Measurements from ENCODE around the gene MAIP1. TPM values are rescaled to one million over a fixed set of nuclear protein-coding genes. Genes with fewer than 3 reads are reported as not detected.

MAIP1 gene
- total RNA-seq, 1 experiment from 2014 or later, result 27.9 TPM

- no peak for DNase-seq
- no TSS peak for BruUV-seq (replicated peaks)
- Mint-ChIP-seq H3K27me3 (ENCODE audit: unreplicated experiment) (no peaks in the 10 kb centered on the region), H3K4me1 (ENCODE audit: low read depth, unreplicated experiment) (peaks cover 8% of the 10 kb centered on the region), H3K9me3 (ENCODE audit: low read depth, unreplicated experiment) (peaks cover 2% of the 10 kb centered on the region), H3K27ac (ENCODE audit: unreplicated experiment) (no peak overlapping the region), H3K36me3 (ENCODE audit: insufficient read depth, unreplicated experiment) (no peaks in the 10 kb centered on the region), H3K4me3 (ENCODE audit: low read depth, unreplicated experiment) (no peak overlapping the region)
- CTCF ChIA-PET, result interaction anchor here (0.7 kb wide), 1 partner anchor 16 kb away, joined by 8 read pairs; no protein-coding TSS in a partner anchor
- intact Hi-C loops (cut with micrococcal nuclease; ENCODE audit: unreplicated experiment), result no loop called here
- no peak for TF ChIP-seq CTCF (IDR thresholded peaks at IDR 0.05; ENCODE audit: unreplicated experiment)
Observed at GRCh38 chr2:199991691-199992090, 36.3 kb downstream of the MAIP1 start.

GRCh38 chr2:199992296-199992695 lies 36.9 kb downstream of the MAIP1 start:
- H3K36me3 Mint-ChIP-seq (ENCODE audit: insufficient read depth, unreplicated experiment), result no peaks in the 10 kb centered on the region
- peaks cover 2% of the 10 kb centered on the region for H3K9me3 Mint-ChIP-seq (ENCODE audit: low read depth, unreplicated experiment)
- no peaks in the 10 kb centered on the region for H3K27me3 Mint-ChIP-seq (ENCODE audit: unreplicated experiment)
- DNase-seq, result no peak
- TF ChIP-seq CTCF (IDR thresholded peaks at IDR 0.05; ENCODE audit: unreplicated experiment), result no peak
- BruUV-seq (replicated peaks), result no TSS peak
- CTCF ChIA-PET, result no interaction called here
- peaks cover 12% of the 10 kb centered on the region for H3K4me1 Mint-ChIP-seq (ENCODE audit: low read depth, unreplicated experiment)
- intact Hi-C loops (cut with micrococcal nuclease; ENCODE audit: unreplicated experiment), result no loop called here
- no peak overlapping the region for H3K27ac Mint-ChIP-seq (ENCODE audit: unreplicated experiment)
- H3K4me3 Mint-ChIP-seq (ENCODE audit: low read depth, unreplicated experiment), result no peak overlapping the region

GRCh38 chr2:199994371-199994770 lies 39.0 kb downstream of the MAIP1 start:
- H3K4me1 Mint-ChIP-seq (ENCODE audit: low read depth, unreplicated experiment), result peaks cover 12% of the 10 kb centered on the region
- no peak overlapping the region for H3K27ac Mint-ChIP-seq (ENCODE audit: unreplicated experiment)
- H3K9me3 Mint-ChIP-seq (ENCODE audit: low read depth, unreplicated experiment), result peaks cover 2% of the 10 kb centered on the region
- DNase-seq, result no peak
- BruUV-seq (replicated peaks), result no TSS peak
- no peak for TF ChIP-seq CTCF (IDR thresholded peaks at IDR 0.05; ENCODE audit: unreplicated experiment)
- CTCF ChIA-PET, result no interaction called here
- no peak overlapping the region for H3K4me3 Mint-ChIP-seq (ENCODE audit: low read depth, unreplicated experiment)
- intact Hi-C loops (cut with micrococcal nuclease; ENCODE audit: unreplicated experiment), result no loop called here
- H3K36me3 Mint-ChIP-seq (ENCODE audit: insufficient read depth, unreplicated experiment), result no peaks in the 10 kb centered on the region
- no peaks in the 10 kb centered on the region for H3K27me3 Mint-ChIP-seq (ENCODE audit: unreplicated experiment)

- peaks cover 12% of the 10 kb centered on the region for H3K4me1 Mint-ChIP-seq (ENCODE audit: low read depth, unreplicated experiment)
- no peak overlapping the region for H3K27ac Mint-ChIP-seq (ENCODE audit: unreplicated experiment)
- no TSS peak for BruUV-seq (replicated peaks)
- H3K4me3 Mint-ChIP-seq (ENCODE audit: low read depth, unreplicated experiment), result no peak overlapping the region
- intact Hi-C loops (cut with micrococcal nuclease; ENCODE audit: unreplicated experiment), result no loop called here
- DNase-seq, result no peak
- no peaks in the 10 kb centered on the region for H3K27me3 Mint-ChIP-seq (ENCODE audit: unreplicated experiment)
- peaks cover 2% of the 10 kb centered on the region for H3K9me3 Mint-ChIP-seq (ENCODE audit: low read depth, unreplicated experiment)
- no peak for TF ChIP-seq CTCF (IDR thresholded peaks at IDR 0.05; ENCODE audit: unreplicated experiment)
- CTCF ChIA-PET, result no interaction called here
- H3K36me3 Mint-ChIP-seq (ENCODE audit: insufficient read depth, unreplicated experiment), result no peaks in the 10 kb centered on the region
Observed at GRCh38 chr2:199994896-199995295, 39.5 kb downstream of the MAIP1 start.

Measured in Calu3 (cell line).